Suprapubic skin (tissue), 3 donors: ENCODE measurements around the gene LPCAT1.

Source experiments
- EP300 ChIP-seq: sonication (generic); formaldehyde crosslinking; IDR thresholded peaks from one replicate; pipeline ENCODE4 v1.6.1; 2017; ENCODE audit warnings: antibody characterized with exemption
- POLR2A ChIP-seq, 2 donors: fragments of 450-650 bp; IDR thresholded peaks; one replicate each; pipeline ENCODE4 v1.6.1; 2017; ENCODE audit warnings: antibody characterized with exemption in 2 of 2, mild to moderate bottlenecking in 2 of 2, moderate library complexity in 2 of 2
- TF ChIP-seq, protein P1 (sequence below), 2 donors: fragments of 200-600 bp in 1 of 2; fragments of 450-650 bp in 1 of 2; sonication (generic) in 1 of 2; IDR thresholded peaks; one replicate each; pipeline ENCODE4 v1.5.1; 2016 to 2019; ENCODE audit warnings: antibody characterized with exemption in 2 of 2, mild to moderate bottlenecking in 1 of 2, moderate library complexity in 1 of 2

DNA sequence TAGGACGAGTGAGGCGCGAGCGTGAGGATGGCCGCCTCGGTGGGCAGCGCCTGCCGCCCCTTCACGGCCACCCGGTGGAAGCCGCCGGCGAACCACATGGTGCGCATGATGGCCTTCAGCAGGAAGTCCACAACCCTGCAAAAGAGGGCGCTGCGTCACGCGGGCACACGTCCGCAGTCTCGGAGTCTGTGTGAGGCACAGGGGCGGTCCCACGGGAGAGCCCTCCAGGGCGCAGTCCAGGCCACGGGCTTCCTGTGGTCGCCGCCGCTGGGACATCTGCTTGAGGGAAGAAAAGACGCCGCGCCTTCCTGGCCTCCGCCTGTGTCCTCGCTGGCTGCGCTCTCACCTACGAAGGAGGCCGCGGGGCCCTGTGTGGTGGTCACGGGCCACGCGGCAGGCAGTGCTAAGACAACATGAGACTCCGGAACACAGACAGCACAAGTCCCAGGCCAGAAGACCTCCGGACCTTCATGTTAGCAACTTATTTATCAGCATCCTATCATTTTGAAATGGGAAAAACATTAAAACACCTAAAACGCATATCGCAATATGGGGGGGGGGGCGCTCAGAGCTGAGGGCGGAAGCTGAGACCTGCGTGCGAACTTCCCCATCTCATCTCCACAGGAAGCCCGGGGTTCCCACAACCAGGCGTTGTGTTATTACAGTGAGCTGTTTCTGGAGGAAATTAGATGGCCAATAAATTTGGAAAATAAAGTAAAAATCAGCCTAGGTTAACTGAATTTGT is 28.8 kb downstream of the LPCAT1 start:
- TF ChIP-seq, protein P1, sequence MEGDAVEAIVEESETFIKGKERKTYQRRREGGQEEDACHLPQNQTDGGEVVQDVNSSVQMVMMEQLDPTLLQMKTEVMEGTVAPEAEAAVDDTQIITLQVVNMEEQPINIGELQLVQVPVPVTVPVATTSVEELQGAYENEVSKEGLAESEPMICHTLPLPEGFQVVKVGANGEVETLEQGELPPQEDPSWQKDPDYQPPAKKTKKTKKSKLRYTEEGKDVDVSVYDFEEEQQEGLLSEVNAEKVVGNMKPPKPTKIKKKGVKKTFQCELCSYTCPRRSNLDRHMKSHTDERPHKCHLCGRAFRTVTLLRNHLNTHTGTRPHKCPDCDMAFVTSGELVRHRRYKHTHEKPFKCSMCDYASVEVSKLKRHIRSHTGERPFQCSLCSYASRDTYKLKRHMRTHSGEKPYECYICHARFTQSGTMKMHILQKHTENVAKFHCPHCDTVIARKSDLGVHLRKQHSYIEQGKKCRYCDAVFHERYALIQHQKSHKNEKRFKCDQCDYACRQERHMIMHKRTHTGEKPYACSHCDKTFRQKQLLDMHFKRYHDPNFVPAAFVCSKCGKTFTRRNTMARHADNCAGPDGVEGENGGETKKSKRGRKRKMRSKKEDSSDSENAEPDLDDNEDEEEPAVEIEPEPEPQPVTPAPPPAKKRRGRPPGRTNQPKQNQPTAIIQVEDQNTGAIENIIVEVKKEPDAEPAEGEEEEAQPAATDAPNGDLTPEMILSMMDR (IDR thresholded peaks at IDR 0.05) = no peak
- TF ChIP-seq EP300 = no peak
- TF ChIP-seq POLR2A (IDR thresholded peaks at IDR 0.05) = no peak
